GM19025 (cell line): ENCODE data around the gene PPIH.
"Not testable (repeated sequence)": the region's sequence is repeated elsewhere in the genome, so short reads cannot be mapped to it uniquely, and the experiment has no call there.

ENCODE experiments used
- ATAC-seq: cut with Tn5 transposase; IDR thresholded peaks from one replicate; pipeline ENCODE4 v1.9.1; 2021; ENCODE audit warnings: mild to moderate bottlenecking, low read depth, moderate library complexity; ENCODE audit not compliant: unreplicated experiment

PPIH gene

DNA sequence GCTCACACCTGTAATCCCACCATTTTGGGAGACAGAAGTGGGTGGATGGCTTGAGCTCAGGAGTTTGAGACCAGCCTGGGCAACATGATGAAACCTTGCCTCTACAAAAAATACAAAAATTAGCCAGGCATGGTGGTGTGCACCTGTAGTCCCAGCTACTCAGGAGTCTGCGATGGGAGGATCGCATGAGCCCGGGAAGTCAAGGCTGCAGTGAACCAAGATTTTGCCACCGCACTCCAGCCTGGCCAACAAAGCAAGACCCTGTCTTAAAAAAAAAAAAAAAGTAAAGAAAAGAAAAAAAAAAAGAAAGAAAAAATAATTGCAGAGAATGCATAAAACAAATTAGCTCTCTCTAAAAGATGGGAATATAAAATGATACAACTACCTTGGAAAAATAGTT, 67.6 kb downstream of the PPIH start:
- not testable (repeated sequence) for ATAC-seq
